Vagina (tissue), 2 donors: ENCODE data around the gene PPIF.

Experiments
- POLR2A ChIP-seq, 2 donors: fragments of 450-650 bp; IDR thresholded peaks; one replicate each; pipeline ENCODE4 v1.6.1; 2017; ENCODE audit warnings: antibody characterized with exemption in 2 of 2, mild to moderate bottlenecking in 2 of 2, moderate library complexity in 2 of 2
- POLR2AphosphoS5 ChIP-seq, 2 donors: sonication (generic); formaldehyde crosslinking; IDR thresholded peaks; one replicate each; pipeline ENCODE4 v1.9.0; 2017; ENCODE audit warnings: antibody characterized with exemption in 2 of 2, mild to moderate bottlenecking in 2 of 2, low read depth in 1 of 2; ENCODE audit not compliant: insufficient read depth in 1 of 2
- TF ChIP-seq, protein P1 (sequence below), 3 experiments: fragments of 450-650 bp in 2 of 3; fragments of 200-600 bp in 1 of 3; sonication (generic) in 1 of 3; IDR thresholded peaks; one replicate each; pipeline ENCODE4 v1.5.1; 2017 to 2019; ENCODE audit warnings: antibody characterized with exemption in 3 of 3, mild to moderate bottlenecking in 2 of 3, moderate library complexity in 2 of 3

GRCh38 chr10:79313911-79314439 lies 33.3 kb upstream of the PPIF start:
- TF ChIP-seq, protein P1, sequence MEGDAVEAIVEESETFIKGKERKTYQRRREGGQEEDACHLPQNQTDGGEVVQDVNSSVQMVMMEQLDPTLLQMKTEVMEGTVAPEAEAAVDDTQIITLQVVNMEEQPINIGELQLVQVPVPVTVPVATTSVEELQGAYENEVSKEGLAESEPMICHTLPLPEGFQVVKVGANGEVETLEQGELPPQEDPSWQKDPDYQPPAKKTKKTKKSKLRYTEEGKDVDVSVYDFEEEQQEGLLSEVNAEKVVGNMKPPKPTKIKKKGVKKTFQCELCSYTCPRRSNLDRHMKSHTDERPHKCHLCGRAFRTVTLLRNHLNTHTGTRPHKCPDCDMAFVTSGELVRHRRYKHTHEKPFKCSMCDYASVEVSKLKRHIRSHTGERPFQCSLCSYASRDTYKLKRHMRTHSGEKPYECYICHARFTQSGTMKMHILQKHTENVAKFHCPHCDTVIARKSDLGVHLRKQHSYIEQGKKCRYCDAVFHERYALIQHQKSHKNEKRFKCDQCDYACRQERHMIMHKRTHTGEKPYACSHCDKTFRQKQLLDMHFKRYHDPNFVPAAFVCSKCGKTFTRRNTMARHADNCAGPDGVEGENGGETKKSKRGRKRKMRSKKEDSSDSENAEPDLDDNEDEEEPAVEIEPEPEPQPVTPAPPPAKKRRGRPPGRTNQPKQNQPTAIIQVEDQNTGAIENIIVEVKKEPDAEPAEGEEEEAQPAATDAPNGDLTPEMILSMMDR (IDR thresholded peaks at IDR 0.05): no peak
- peak in 1 of 2 donors; percentile 26 for TF ChIP-seq POLR2AphosphoS5 (IDR thresholded peaks at IDR 0.05; ENCODE audit: insufficient read depth in 1 of 2, low read depth in 1 of 2)
- TF ChIP-seq POLR2A (IDR thresholded peaks at IDR 0.05): no peak
